ENCODE measurements around the gene PLVAP. TPM values are rescaled to one million over a fixed set of nuclear protein-coding genes. Genes with fewer than 3 reads are reported as not detected.

Gene PLVAP
- total and polyA plus RNA-seq, 2 experiments from 2014 or later: not detected

DNA sequence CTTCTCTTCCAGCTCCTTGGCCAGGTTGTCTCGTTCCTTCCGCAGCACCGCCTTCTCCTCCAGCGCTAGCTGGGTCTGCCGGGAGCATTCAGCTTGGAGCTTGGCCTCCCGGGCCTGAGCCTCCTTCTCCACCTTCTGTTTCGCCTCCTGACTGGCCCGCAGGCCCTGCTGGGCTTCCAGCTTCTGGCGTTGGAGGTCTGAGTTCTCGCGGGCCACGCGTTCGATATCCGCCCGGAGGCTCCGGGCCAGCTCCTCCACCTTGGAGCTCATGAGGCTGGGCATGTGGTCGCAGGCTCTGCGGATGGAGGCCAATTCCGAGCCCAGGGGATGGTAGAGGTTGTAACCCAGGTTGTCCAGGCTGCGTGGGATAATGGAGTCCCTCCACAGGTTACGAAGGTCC lies 11.8 kb downstream of the PLVAP start:
- H3K27ac Mint-ChIP-seq: no peak overlapping the region
- DNase-seq (ENCODE audit: low spot score): no peak
- H3K9me2 ChIP-seq (ENCODE audit: insufficient read depth): no peaks in the 10 kb centered on the region
- H3K79me2 ChIP-seq (replicated peaks; ENCODE audit: insufficient read depth): no peaks in the 10 kb centered on the region
- H3K4me2 ChIP-seq: no peak overlapping the region
- no peaks in the 10 kb centered on the region for H3K27me3 ChIP-seq (ENCODE audit: insufficient read depth)
- no peak overlapping the region for H3K27ac ChIP-seq (ENCODE audit: low read depth)
- no peaks in the 10 kb centered on the region for H3F3A ChIP-seq (replicated peaks; ENCODE audit: low read depth)
- peaks cover 3% of the 10 kb centered on the region; the same call in 2 of the 3 replicates for H3K4me1 Mint-ChIP-seq
- no peaks in the 10 kb centered on the region for H3K36me3 Mint-ChIP-seq (ENCODE audit: low read depth)
- no peak for ATAC-seq
- H3K27me3 Mint-ChIP-seq (ENCODE audit: insufficient read depth, low read depth, poor library complexity): peaks cover 5% of the 10 kb centered on the region
- no peaks in the 10 kb centered on the region for H3K9me3 Mint-ChIP-seq
- no peaks in the 10 kb centered on the region for H3K36me3 ChIP-seq (ENCODE audit: insufficient read depth)
- TF ChIP-seq STAT1 (IDR thresholded peaks at IDR 0.05; ENCODE audit: unreplicated experiment): no peak
- TF ChIP-seq EZH2 (IDR thresholded peaks at IDR 0.05; ENCODE audit: low read depth, unreplicated experiment): no peak
- TF ChIP-seq, protein P1, sequence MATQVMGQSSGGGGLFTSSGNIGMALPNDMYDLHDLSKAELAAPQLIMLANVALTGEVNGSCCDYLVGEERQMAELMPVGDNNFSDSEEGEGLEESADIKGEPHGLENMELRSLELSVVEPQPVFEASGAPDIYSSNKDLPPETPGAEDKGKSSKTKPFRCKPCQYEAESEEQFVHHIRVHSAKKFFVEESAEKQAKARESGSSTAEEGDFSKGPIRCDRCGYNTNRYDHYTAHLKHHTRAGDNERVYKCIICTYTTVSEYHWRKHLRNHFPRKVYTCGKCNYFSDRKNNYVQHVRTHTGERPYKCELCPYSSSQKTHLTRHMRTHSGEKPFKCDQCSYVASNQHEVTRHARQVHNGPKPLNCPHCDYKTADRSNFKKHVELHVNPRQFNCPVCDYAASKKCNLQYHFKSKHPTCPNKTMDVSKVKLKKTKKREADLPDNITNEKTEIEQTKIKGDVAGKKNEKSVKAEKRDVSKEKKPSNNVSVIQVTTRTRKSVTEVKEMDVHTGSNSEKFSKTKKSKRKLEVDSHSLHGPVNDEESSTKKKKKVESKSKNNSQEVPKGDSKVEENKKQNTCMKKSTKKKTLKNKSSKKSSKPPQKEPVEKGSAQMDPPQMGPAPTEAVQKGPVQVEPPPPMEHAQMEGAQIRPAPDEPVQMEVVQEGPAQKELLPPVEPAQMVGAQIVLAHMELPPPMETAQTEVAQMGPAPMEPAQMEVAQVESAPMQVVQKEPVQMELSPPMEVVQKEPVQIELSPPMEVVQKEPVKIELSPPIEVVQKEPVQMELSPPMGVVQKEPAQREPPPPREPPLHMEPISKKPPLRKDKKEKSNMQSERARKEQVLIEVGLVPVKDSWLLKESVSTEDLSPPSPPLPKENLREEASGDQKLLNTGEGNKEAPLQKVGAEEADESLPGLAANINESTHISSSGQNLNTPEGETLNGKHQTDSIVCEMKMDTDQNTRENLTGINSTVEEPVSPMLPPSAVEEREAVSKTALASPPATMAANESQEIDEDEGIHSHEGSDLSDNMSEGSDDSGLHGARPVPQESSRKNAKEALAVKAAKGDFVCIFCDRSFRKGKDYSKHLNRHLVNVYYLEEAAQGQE (IDR thresholded peaks at IDR 0.05; ENCODE audit: unreplicated experiment): no peak
- TF ChIP-seq, protein P2, sequence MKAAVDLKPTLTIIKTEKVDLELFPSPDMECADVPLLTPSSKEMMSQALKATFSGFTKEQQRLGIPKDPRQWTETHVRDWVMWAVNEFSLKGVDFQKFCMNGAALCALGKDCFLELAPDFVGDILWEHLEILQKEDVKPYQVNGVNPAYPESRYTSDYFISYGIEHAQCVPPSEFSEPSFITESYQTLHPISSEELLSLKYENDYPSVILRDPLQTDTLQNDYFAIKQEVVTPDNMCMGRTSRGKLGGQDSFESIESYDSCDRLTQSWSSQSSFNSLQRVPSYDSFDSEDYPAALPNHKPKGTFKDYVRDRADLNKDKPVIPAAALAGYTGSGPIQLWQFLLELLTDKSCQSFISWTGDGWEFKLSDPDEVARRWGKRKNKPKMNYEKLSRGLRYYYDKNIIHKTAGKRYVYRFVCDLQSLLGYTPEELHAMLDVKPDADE (IDR thresholded peaks at IDR 0.05): no peak
- no peak for TF ChIP-seq NANOG (IDR thresholded peaks at IDR 0.05; ENCODE audit: borderline replicate concordance)
- no peak for TF ChIP-seq EZH2phosphoT487 (IDR thresholded peaks at IDR 0.05; ENCODE audit: unreplicated experiment)
- TF ChIP-seq ZNF114 (CRISPR knock-in tag; IDR thresholded peaks at IDR 0.05): no peak
- TF ChIP-seq, protein P3, sequence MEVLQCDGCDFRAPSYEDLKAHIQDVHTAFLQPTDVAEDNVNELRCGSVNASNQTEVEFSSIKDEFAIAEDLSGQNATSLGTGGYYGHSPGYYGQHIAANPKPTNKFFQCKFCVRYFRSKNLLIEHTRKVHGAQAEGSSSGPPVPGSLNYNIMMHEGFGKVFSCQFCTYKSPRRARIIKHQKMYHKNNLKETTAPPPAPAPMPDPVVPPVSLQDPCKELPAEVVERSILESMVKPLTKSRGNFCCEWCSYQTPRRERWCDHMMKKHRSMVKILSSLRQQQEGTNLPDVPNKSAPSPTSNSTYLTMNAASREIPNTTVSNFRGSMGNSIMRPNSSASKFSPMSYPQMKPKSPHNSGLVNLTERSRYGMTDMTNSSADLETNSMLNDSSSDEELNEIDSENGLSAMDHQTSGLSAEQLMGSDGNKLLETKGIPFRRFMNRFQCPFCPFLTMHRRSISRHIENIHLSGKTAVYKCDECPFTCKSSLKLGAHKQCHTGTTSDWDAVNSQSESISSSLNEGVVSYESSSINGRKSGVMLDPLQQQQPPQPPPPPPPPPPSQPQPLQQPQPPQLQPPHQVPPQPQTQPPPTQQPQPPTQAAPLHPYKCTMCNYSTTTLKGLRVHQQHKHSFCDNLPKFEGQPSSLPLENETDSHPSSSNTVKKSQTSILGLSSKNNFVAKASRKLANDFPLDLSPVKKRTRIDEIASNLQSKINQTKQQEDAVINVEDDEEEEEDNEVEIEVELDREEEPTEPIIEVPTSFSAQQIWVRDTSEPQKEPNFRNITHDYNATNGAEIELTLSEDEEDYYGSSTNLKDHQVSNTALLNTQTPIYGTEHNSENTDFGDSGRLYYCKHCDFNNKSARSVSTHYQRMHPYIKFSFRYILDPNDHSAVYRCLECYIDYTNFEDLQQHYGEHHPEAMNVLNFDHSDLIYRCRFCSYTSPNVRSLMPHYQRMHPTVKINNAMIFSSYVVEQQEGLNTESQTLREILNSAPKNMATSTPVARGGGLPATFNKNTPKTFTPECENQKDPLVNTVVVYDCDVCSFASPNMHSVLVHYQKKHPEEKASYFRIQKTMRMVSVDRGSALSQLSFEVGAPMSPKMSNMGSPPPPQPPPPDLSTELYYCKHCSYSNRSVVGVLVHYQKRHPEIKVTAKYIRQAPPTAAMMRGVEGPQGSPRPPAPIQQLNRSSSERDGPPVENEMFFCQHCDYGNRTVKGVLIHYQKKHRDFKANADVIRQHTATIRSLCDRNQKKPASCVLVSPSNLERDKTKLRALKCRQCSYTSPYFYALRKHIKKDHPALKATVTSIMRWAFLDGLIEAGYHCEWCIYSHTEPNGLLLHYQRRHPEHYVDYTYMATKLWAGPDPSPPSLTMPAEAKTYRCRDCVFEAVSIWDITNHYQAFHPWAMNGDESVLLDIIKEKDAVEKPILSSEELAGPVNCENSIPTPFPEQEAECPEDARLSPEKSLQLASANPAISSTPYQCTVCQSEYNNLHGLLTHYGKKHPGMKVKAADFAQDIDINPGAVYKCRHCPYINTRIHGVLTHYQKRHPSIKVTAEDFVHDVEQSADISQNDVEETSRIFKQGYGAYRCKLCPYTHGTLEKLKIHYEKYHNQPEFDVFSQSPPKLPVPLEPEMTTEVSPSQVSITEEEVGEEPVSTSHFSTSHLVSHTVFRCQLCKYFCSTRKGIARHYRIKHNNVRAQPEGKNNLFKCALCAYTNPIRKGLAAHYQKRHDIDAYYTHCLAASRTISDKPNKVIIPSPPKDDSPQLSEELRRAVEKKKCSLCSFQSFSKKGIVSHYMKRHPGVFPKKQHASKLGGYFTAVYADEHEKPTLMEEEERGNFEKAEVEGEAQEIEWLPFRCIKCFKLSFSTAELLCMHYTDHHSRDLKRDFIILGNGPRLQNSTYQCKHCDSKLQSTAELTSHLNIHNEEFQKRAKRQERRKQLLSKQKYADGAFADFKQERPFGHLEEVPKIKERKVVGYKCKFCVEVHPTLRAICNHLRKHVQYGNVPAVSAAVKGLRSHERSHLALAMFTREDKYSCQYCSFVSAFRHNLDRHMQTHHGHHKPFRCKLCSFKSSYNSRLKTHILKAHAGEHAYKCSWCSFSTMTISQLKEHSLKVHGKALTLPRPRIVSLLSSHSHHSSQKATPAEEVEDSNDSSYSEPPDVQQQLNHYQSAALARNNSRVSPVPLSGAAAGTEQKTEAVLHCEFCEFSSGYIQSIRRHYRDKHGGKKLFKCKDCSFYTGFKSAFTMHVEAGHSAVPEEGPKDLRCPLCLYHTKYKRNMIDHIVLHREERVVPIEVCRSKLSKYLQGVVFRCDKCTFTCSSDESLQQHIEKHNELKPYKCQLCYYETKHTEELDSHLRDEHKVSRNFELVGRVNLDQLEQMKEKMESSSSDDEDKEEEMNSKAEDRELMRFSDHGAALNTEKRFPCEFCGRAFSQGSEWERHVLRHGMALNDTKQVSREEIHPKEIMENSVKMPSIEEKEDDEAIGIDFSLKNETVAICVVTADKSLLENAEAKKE (CRISPR knock-in tag; IDR thresholded peaks at IDR 0.05): no peak
- no peak for TF ChIP-seq ZNF331 (CRISPR knock-in tag; IDR thresholded peaks at IDR 0.05; ENCODE audit: low read depth)
- no peak for TF ChIP-seq CREB1 (CRISPR knock-in tag; IDR thresholded peaks at IDR 0.05; ENCODE audit: low read depth)
- TF ChIP-seq POLR2AphosphoS5 (IDR thresholded peaks at IDR 0.05; ENCODE audit: low read depth): no peak
- TF ChIP-seq, protein P4, sequence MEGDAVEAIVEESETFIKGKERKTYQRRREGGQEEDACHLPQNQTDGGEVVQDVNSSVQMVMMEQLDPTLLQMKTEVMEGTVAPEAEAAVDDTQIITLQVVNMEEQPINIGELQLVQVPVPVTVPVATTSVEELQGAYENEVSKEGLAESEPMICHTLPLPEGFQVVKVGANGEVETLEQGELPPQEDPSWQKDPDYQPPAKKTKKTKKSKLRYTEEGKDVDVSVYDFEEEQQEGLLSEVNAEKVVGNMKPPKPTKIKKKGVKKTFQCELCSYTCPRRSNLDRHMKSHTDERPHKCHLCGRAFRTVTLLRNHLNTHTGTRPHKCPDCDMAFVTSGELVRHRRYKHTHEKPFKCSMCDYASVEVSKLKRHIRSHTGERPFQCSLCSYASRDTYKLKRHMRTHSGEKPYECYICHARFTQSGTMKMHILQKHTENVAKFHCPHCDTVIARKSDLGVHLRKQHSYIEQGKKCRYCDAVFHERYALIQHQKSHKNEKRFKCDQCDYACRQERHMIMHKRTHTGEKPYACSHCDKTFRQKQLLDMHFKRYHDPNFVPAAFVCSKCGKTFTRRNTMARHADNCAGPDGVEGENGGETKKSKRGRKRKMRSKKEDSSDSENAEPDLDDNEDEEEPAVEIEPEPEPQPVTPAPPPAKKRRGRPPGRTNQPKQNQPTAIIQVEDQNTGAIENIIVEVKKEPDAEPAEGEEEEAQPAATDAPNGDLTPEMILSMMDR (conservative IDR thresholded peaks at IDR 0.05; ENCODE audit: low read depth in 2 of 2): no peak
- TF ChIP-seq JUNB (IDR thresholded peaks at IDR 0.05; ENCODE audit: unreplicated experiment): no peak
- no peak overlapping the region for H3K4me3 Mint-ChIP-seq
- H2AFZ ChIP-seq: no peak overlapping the region
- no peaks in the 10 kb centered on the region; the same call in 1 of the 2 replicates for H3K4me1 ChIP-seq (ENCODE audit: insufficient read depth)
- no peak overlapping the region for H3K4me3 ChIP-seq
- no peaks in the 10 kb centered on the region for H4K20me1 ChIP-seq (replicated peaks; ENCODE audit: insufficient read depth)
